Raji (cell line): Measurements from ENCODE around the gene EOMES.

Experiments
- POLR2A ChIP-seq: IDR thresholded peaks from 2 replicates; pipeline ENCODE4 v1.6.1; 2011; ENCODE audit warnings: low read depth, low read length, control low read depth; ENCODE audit not compliant: insufficient read depth

Gene EOMES

GRCh38 chr3:27677565-27677964, 44.6 kb downstream of the EOMES start:
- no peak for TF ChIP-seq POLR2A

GRCh38 chr3:27675287-27675686, 46.8 kb downstream of the EOMES start:
- no peak for TF ChIP-seq POLR2A

- TF ChIP-seq POLR2A, result no peak
Observed at GRCh38 chr3:27673701-27674100, 48.4 kb downstream of the EOMES start.

GRCh38 chr3:27671101-27671500, 51.0 kb downstream of the EOMES start:
- TF ChIP-seq POLR2A, result no peak

- no peak for TF ChIP-seq POLR2A
Observed at GRCh38 chr3:27670619-27671018, 51.5 kb downstream of the EOMES start.

GRCh38 chr3:27669591-27669990, 52.5 kb downstream of the EOMES start:
- no peak for TF ChIP-seq POLR2A

- TF ChIP-seq POLR2A, result no peak
Observed at GRCh38 chr3:27667751-27668150, 54.4 kb downstream of the EOMES start.

- no peak for TF ChIP-seq POLR2A
Observed at GRCh38 chr3:27666708-27667107, 55.4 kb downstream of the EOMES start.

- no peak for TF ChIP-seq POLR2A
Observed at GRCh38 chr3:27666272-27666671, 55.9 kb downstream of the EOMES start.
